ENCODE results near the gene PNPT1.
"Not testable (repeated sequence)": the region's sequence is repeated elsewhere in the genome, so short reads cannot be mapped to it uniquely, and the experiment has no call there.

PNPT1 gene

DNA sequence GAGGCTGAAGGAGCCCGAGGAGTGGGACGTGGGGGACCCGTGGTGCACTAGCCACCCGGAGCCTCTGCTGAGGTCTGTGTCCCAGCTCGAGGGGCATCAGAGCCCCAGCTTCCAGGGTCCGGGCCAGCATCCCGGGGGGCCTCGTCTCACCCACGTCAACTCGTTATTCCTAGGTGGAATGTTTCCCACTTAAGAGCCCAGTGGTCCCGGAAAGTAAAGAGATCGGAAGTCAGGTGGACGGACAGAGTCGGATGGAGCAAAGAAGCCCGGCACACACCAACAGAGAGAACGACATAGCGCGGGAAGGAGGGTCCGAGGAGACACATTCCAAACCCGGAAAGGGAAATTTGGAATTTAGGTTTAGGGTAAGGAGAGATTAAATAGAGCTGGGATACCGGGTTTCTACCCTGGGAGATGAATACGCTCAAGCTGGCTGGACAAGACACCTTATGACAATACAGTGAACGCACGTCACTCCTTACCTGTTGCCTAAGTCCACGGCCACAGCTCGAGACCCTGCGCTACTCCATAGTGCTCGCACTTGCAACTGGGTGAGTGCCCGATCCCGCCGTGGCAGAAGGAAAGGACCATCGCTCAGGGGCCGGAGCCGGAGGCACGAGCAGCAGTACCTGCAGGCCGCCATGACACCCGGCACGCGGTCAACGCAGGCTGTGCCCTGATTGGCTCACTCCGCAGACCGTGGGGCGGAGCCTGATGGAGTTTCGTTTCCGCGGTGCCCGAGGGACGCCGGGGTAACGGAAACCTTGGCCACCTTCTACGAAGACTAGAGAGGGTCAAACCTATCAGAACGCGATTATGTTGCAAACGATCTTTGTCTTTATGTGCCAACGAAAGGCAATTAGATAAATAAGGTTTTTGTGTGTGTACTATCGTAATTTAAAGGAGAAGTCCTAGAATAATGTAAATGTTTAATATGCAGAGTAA is at the start of gene PNPT1:
Gene PNPT1 (minus strand): TSS at position 664 of the 945 bp plus-strand sequence. CDS start 21 bp downstream, at position 643.
- peak; percentile 97 for DNase-seq

DNA sequence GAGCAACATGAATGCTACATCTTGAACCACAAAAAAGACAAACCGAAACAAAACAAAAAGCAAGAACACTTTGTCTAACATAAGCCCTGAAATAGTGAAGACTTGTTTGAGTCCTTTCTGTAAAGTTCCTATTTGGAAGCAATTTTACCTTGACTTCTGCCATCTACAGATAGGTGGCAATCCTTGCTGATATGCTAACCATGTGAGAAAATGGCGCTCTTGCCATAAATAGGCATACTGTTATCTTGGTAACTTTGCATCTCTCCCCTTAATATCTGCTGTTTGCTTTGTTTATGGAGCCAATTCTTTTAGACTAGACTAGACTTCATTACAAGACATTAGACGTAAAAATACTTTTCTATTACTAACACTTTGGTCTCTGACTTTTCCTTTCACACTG is 49.4 kb upstream of the PNPT1 start:
- no peak for DNase-seq

DNA sequence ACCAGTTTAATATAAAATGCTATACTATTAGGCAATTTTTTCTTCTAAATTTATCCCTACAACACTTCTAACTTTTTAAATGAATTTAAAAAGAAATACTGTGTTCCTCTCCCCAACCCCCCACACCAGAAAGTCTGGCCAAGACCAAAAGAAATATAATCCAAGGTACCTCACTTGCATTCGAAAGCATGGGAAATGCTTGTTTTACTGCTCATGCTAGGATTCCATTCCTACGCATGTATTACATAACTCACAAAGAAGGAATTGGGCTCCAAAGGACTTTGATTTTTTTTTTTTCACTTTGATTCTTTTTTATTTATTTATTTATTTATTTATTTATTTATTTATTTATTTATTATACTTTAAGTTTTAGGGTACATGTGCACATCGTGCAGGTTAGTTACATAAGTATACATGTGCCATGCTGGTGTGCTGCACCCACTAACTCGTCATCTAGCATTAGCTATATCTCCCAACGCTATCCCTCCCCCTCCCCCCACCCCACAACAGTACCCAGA is 42.4 kb upstream of the PNPT1 start:
- not testable (repeated sequence) for DNase-seq

DNA sequence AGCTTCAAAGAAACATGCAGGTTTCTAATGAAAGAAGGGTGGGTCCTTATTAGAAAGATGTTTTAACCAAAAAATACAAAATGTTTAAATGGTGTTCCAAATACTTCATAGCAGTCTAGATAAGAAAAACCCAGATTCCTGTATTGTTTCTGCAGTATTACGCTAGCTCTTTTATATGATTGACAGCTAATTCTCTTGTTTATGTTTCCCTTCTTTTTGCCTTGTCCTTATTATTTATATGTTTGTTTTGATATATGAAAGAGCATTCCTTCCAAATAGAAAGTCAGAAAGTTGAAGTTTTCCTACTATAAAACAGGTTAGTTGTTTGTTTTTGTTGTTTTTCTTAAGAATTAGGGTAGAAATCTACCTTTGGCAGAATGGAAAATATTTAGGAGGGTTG is 41.1 kb upstream of the PNPT1 start:
- DNase-seq, result no peak

DNA sequence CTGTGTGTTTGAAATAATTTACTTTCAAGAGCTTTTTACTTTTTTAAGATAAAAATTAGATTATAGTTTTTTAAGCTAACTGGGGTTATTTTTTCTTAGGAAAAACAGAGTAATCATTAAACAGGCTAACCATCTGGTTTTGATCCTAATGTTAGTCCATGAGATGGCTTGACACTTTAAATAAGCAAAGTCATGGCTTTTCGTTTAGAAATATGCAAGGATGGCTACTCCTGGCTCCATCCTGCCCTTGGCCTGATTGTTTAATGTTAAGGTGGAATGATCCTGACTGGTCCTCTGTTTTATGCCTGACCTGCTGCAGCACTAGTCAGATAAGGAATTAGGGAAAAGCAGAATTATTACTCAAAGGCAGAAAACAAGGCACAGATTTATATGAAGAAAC is 39.7 kb upstream of the PNPT1 start:
- no peak for DNase-seq

DNA sequence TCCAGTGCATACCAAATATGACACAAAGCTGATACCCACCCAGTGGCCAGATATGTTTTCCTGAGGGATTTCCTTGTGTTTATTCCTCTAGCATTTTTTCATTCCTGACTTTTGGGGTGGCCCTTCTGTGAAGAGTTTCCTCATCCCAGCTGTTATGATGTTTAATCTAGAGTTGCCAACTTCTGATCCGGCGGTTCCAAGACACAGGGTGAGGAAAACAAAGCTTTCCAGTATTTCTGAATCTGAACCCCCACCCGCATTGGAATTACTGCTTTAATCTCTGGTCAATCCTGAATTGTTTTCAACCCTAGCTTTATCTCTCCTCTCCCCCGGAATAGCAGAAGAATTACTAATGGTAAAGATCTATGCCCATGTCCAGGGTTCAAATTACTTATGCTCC is 39.2 kb upstream of the PNPT1 start:
- DNase-seq, result no peak

DNA sequence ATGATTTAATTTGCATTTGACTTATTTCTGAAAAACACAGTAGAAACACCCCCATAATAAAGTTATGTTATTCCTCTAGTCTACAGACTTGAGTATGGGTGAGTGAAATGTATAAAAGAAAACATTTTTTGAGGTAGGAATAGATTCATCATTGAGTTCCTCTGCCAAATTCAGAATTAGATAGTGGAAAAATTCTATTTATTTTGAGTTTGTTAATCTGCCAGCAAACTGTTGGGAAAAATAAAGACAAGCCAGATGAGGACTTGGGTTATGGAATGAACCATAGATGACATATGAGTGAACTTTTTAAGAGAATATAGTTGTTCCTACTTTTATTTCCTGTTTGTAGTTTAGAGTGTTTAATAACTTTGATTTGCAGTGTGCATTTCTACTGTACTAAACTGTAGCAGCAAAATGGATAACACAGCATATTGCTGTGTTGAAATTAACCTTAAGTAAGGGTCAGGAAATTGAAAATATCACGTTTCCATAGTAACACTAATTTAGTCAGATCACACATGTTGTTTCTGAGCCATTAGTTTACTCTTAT is 35.6 kb upstream of the PNPT1 start:
- no peak for DNase-seq

DNA sequence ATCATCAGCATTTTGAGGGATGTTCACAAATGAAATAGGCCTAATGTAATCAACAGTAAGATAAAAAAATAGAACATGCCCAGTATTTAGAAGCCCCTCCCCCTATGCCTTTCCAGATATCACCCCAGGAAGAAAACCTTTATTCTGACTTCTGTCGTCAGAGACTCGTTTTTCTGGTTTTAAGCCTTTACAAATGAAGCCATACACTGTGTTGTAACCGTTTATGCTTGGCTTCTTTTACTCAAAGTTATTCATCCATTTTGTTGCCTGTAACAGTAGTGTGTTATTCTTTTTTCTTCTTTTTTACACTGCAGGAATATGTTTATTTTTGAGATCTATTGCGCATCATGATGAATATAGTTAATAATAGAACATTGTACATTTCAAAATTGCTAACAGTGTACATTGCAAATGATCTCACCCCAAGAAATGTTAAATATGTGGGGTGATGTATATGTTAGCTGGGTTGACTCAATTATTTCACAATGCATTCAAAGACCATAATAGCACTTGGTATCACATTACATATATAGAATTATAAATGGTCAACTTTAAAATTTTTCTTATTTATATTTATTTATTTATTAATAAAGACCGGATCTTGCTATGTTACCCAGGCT is 28.1 kb upstream of the PNPT1 start:
- no peak for DNase-seq

DNA sequence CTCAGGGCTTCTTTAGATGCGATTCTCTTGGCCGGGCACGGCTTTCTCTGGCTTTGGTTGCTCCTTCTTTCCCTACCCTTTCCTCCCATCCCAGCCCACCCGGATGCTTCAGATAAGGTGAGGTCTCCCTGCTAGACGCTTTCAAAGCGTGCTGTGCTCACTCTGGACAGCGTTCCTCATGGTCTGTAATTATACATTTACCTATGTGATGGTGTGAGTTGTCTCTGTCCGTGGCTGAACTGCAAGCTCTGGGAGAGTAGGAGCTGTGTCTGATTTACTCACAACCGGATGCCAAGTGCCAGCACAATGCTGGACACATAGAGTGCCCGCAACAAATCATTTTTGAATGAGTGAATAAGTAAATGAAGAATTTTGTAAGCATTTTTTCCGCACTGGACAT is 26.8 kb upstream of the PNPT1 start:
- DNase-seq, result no peak

DNA sequence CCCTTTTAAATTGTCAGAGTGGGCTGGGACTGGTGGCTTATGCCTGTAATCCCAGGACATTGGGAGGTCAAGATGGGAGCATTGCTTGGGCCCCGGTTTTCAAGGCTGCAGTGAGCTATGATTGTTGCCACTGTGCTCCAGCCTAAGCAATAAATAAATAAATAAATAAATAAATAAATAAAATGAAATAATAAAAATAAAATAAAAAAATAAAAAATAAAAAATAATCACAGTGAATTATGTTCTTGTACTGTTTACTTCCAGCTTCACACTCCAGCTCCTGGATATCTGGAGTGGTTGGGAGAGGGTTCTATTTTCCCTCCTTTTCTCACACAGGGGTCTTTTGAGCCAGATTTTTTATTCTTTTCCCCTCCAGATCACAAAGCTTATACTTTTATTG is 26.2 kb upstream of the PNPT1 start:
- no peak for DNase-seq

DNA sequence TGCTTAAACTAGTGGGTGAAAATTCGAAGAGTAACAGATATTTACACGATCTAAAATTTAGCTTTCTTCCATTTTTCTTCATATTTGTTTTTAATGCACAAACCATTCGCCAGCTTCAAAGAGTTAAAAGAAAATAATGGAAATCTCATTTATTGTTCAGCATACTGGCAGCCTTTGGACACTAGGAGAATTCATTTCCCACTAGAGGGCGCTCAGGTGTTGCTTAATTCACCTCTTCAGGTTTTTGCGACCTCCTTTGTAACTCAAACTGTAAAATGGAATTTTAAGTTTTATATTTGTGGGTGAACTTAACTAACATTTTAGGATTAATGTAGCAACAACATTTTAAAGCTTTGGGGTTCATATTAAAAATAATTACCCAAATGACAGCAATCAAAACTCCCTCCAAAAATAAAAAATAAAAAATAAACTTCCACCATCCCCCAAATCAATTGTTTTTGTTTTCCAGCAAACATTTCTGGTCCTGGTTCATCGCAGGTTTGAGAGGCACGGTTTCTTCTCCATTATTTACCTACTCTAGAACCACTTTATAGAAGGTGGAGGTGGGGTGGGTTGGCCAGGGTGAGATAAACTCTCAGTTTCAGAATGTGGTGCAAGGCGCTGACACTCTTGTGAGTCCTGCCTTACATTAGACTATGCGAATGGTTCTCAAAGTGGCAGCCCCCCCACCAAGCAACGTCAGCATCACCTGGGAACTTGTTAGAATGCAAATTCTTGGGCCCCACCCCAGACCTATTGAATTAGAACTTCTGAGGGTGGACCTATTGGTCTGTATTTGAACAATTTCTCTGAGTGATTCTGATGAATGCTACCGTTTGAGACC is 24.7 kb upstream of the PNPT1 start:
- peak; percentile 64 for DNase-seq

DNA sequence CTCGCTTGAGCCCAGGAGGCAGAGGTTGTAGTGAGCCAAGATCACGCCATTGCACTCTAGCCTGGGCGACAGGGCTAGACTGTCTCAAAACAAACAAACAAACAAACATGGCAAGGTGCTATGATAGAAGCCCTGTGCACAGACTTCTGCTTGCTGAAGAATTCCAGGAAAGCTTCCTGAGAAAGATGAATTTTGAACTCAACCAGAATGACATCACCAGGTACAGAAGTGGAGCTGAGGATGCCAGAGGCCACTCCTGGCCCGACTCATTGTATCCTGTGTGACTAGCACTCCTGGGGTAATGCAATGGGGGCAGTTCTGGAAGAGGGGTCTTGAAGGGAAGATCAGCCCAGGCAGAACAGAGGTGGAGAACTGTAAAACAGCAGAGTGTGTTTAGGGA is 22.0 kb upstream of the PNPT1 start:
- DNase-seq, result no peak

DNA sequence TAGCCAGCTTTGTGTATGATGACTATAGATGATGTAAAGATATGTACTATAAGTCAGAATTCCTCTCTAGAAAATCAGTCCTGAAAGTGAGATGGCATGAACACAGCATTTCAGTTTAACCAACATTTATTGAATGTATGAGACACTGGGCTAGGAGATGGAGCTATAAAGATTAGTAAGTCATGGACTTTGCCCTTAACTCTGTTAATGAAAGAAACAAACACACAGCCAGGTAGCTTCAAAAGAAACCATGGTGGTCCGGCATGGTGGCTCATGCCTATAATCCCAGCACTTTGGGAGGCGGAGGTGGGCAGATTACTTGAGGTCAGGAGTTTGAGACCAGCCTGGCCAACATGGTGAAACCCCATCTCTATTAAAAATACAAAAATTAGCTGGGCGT is 21.5 kb upstream of the PNPT1 start:
- not testable (repeated sequence) for DNase-seq

DNA sequence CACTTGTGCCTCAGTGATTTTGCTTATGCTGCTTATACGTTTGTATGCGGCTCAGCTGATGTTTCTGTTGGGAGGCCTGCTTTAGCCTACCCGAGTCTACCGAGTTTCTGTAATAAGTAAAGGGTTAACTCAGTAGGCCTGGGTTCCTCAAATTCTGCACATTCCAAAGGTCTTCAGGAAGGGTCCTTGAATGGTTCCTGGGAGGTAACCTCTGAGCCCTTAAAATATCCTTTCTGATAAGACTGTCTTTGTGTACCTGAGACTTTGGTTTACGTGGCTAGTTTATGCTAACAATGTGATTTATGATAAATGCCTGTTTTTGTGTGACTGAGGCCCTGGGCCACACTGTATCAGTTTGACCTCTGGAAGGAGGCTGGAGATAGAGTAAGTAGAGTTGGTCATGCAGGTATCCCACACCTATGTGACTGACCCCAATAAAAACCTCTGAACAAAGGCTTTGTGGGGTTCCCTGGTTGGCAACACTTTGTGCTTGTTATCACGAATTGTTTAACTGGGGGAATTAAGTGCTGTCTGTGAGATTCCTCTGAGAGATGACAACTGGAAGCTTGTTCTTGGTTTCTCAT is 18.9 kb upstream of the PNPT1 start:
- no peak for DNase-seq

DNA sequence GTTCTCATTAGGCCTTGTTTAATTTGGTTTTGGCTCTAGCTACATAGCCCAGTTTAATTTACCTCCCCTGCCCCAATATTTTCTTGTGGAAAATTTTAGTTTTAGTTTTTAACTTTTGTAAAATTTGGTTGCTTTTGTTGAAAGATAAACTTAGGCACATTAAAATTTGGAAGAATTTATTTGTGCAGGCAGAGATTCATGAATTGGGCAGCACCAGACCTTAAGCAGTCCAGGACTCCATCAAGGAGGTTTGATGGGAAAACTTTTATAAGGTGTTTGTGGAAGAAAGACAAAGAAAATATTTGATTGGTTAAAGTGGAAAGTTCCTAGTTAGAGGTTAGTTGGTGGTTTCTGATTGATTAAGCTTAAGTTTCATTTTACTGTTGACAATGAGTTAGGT is 16.4 kb upstream of the PNPT1 start:
- DNase-seq, result no peak

DNA sequence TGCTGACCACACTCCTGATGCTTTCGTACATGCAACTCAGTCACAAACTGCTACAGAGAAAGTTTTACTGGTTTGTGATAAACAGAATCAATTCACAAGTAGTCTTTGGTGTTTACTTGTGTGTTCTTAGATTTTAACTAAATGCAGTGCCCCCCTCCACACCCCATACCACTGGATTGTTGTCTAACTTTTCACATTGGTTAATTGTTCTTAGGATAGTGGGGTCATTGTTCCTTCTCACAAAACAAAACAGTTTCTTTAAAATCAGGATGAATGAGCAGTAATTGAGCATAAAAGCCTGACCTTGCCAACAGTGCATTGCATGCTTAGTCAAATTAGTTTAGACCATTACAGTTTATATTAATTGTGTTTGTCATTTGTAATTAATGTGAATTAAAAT is 14.1 kb upstream of the PNPT1 start:
- DNase-seq, result no peak

DNA sequence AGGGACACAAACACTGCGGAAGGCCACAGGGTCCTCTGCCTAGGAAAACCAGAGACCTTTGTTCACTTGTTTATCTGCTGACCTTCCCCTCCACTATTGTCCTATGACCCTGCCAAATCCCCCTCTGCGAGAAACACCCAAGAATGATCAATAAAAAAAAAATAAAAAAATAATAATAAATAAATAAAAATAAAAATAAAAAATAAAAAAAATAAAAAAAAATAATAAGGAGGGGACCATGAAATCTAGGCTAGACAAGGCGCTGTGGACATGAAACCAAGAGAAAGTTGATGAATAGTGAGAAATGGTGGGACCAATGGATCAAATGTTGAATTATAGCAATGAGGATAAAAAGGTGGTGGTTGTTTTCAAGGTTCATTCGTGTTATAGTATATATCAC is 12.6 kb upstream of the PNPT1 start:
- DNase-seq, result not testable (repeated sequence)

DNA sequence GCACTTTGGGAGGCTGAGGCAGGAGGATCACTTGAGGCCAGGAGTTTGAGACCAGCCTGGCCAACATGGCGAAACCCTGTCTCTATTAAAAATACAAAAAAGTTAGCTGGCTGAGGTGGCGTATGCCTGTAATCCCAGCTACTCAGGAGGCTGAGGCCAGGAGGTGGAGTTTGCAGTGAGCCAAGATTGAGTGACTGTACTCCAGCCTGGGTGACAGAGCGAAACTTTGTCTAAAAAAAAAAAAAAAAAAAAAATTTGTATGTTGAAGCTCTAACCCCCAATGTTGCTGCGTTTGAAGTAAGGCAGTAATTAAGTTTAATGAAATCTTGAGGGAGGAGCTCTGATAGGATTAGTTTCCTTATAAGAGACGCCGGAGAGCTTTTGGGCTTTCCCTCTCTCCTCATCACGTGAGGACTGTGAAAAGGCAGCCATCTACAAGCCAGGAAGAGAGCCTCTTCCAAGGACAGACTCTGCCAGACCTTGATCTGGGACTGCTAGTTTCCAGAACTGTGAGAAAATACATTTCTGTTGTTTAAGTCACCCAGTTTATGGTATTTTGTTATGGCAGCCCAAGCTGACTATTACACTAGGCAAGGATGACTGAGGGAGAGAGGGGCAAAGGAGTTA is 11.5 kb upstream of the PNPT1 start:
- no peak for DNase-seq

DNA sequence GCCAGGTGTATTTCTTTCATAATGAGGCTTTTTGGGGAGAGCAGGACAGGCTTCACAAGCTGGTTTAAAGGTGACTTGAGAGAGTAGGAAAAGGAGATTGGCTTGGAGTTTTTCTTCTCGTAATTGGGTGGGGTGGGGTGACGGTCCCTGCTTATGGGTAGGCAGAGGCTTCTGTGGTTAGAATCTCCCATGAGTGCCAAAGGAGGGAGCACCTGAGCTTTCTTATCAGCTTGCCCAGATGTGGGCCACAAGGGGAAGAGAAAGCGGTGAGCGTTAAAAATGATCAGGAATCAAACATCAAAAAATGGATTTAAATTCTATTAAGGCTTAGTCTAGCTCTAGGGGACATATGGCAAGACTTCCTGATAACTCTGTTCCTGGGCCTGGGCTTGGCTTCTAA is 9.7 kb upstream of the PNPT1 start:
- DNase-seq, result no peak

DNA sequence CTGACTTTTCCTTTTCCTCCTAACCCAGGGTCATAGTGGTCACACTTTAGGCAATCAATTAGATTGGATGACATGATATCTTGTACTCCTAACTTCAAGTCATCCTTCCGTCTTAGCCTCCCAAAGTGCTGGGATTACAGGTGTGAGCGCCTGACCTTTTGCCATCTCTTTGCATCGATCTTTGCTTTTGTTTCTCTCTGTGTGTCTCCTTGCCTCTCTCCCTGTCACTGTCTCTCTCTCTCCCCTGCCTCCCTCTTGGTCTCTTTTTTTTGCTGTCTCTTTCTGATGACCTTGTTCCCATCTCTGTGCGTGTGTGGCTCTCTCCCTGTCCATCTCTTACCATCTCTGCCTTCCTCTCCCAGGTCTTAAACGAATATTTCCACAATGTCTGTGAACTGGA is 904 bp downstream of the PNPT1 start:
- DNase-seq, result not testable (repeated sequence)

DNA sequence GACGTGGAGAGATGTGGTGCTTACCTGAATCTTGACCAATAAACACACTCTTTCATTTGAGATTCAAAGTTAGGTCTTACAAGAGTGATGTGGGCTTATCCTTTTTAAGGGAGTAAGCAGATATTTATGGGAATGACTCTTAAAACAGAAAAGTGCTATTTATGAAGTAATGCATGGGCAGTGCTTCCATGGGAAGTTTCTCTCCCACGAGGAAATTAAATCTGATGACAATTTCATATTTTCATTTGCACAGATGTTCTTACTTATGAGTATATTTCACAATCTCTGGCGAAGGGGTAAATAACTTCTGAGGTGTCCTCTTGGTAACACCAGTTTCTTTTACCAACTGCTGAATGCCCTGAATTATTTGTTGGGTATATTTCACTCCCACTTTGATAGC is 21.0 kb downstream of the PNPT1 start:
- DNase-seq, result no peak

DNA sequence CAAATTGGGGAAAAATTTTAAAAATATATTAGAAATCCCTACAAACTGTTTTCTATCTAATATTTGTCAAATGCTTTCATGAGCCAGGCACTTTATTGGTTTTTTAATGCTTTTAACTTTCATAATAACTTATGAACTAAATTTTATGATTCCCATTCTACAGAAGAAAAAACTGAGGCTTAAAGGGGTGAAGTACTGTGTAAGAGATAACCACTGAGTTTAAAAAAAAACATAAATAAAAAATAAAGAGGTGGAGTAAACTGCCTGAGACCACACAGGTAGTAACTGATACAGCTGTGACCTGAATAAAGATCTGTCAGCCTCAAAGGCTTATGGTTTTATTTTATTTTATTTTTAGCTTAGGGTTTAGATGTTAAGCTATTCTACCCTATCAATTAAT is 24.7 kb downstream of the PNPT1 start:
- DNase-seq, result no peak
